GM12872 (cell line): ENCODE results near the gene SESTD1.

Experiments
- CTCF ChIP-seq: IDR thresholded peaks from 3 replicates; pipeline ENCODE4 v1.5.1; 2011; ENCODE audit warnings: low read depth, mild to moderate bottlenecking, low read length, moderate library complexity; ENCODE audit not compliant: insufficient read depth

Gene SESTD1

GRCh38 chr2:179263446-179264367 is 925 bp downstream of the SESTD1 start:
- no peak for TF ChIP-seq CTCF

GRCh38 chr2:179263015-179263414 is 1.6 kb downstream of the SESTD1 start:
- no peak for TF ChIP-seq CTCF

GRCh38 chr2:179262077-179262660 is 2.5 kb downstream of the SESTD1 start:
- no peak for TF ChIP-seq CTCF

GRCh38 chr2:179261151-179261825 is 3.3 kb downstream of the SESTD1 start:
- TF ChIP-seq CTCF: no peak

- no peak for TF ChIP-seq CTCF
Measured at GRCh38 chr2:179260224-179260623, 4.4 kb downstream of the SESTD1 start.

GRCh38 chr2:179255129-179255528 is 9.5 kb downstream of the SESTD1 start:
- TF ChIP-seq CTCF: no peak

- no peak for TF ChIP-seq CTCF
Measured at GRCh38 chr2:179253226-179253625, 11.4 kb downstream of the SESTD1 start.
